ES-I3 (cell line): ENCODE data around the gene COL23A1.

Experiments
- H3K36me3 ChIP-seq: 2 replicates; pipeline ENCODE4 v1.6.1; 2013; ENCODE audit warnings: mild to moderate bottlenecking, low read length, control low read depth, moderate library complexity; ENCODE audit not compliant: insufficient read depth
- H3K4me1 ChIP-seq: 2 replicates; pipeline ENCODE4 v1.6.1; 2013; ENCODE audit warnings: mild to moderate bottlenecking, control low read depth, low read length; ENCODE audit not compliant: insufficient read depth
- H3K9ac ChIP-seq: 2 replicates; pipeline ENCODE4 v1.6.1; 2013; ENCODE audit warnings: low read depth, mild to moderate bottlenecking, low read length, moderate library complexity
- H3K9me3 ChIP-seq: 2 replicates; pipeline ENCODE4 v1.6.1; 2013; ENCODE audit warnings: mild to moderate bottlenecking, low read length, moderate library complexity; ENCODE audit not compliant: control insufficient read depth, insufficient read depth

The COL23A1 gene

GRCh38 chr5:178387061-178387855, 202.9 kb downstream of the COL23A1 start:
- Histone ChIP-seq H3K36me3 (no peaks in the 10 kb centered on the region), H3K9me3 (no peaks in the 10 kb centered on the region), H3K9ac (no peak overlapping the region), H3K4me1 (peaks cover 22% of the 10 kb centered on the region)

DNA sequence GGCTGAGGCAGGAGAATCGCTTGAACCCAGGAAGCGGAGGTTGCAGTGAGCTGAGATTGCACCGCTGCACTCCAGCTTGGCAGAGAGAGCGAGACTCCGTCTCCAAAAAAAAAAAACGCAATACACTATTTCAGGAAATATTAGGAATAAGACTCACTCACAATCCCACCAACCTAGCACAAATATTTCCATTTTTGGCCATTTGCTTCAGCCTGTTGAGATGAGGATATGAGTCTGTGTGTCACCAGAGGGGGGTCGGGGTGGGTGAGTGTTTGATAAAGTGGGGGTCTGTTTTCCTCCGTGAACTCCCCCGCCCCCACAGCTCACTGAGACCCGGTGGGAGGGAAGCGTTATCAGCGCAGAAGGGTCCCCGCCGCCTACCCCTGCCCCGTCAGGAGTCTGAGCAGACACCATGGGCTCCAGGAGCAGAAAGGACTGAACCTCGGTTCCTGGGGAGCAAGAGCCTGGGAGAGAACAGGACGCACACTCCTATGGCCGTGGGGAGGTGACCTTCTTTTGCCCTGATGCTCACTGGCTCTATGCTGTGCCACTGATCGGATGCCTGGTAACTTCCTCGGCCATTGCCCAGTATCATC, 203.8 kb downstream of the COL23A1 start:
- Histone ChIP-seq H3K9ac (no peak overlapping the region), H3K4me1 (peaks cover 22% of the 10 kb centered on the region), H3K9me3 (no peaks in the 10 kb centered on the region), H3K36me3 (no peaks in the 10 kb centered on the region)

- Histone ChIP-seq H3K9me3 (no peaks in the 10 kb centered on the region), H3K36me3 (no peaks in the 10 kb centered on the region), H3K9ac (no peak overlapping the region), H3K4me1 (peaks cover 22% of the 10 kb centered on the region)
Measured at GRCh38 chr5:178385496-178385890, 204.7 kb downstream of the COL23A1 start.

GRCh38 chr5:178384816-178385495, 205.2 kb downstream of the COL23A1 start:
- Histone ChIP-seq H3K4me1 (peaks cover 22% of the 10 kb centered on the region), H3K9ac (no peak overlapping the region), H3K9me3 (no peaks in the 10 kb centered on the region), H3K36me3 (no peaks in the 10 kb centered on the region)

- H3K4me1 ChIP-seq: peaks cover 22% of the 10 kb centered on the region
Measured at GRCh38 chr5:178383919-178384815, 206.0 kb downstream of the COL23A1 start.

GRCh38 chr5:178383301-178383918, 206.8 kb downstream of the COL23A1 start:
- Histone ChIP-seq H3K9me3 (no peaks in the 10 kb centered on the region), H3K4me1 (peaks cover 22% of the 10 kb centered on the region), H3K36me3 (no peaks in the 10 kb centered on the region), H3K9ac (no peak overlapping the region)

More at GRCh38 chr5:178383919-178384815, 206.0 kb downstream of the COL23A1 start:
- H3K36me3 ChIP-seq: no peaks in the 10 kb centered on the region
- no peak overlapping the region for H3K9ac ChIP-seq
- H3K9me3 ChIP-seq: no peaks in the 10 kb centered on the region

DNA sequence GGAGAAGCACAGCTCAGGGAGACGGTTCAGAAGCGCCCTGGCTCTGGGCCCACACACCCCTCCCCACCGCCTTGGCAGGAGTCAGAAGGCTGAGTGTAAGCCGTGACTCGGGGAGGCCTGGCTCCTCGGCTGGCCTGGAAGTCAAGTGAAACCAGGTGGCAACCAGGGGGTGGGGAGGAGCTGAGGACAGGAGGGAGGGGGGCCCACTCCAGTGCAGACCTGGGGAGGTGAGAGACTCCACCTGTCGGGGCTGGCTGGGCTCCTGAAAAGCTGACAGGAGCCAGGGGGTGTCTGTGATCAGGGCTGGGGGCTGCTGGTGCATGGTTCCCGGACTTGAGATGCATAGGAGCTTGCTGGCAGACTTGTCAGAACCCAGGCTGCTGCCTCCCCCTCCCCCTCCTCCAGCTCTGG, 207.4 kb downstream of the COL23A1 start:
- no peak overlapping the region for H3K9ac ChIP-seq
- H3K36me3 ChIP-seq: no peaks in the 10 kb centered on the region
- H3K4me1 ChIP-seq: peaks cover 17% of the 10 kb centered on the region
- no peaks in the 10 kb centered on the region for H3K9me3 ChIP-seq

DNA sequence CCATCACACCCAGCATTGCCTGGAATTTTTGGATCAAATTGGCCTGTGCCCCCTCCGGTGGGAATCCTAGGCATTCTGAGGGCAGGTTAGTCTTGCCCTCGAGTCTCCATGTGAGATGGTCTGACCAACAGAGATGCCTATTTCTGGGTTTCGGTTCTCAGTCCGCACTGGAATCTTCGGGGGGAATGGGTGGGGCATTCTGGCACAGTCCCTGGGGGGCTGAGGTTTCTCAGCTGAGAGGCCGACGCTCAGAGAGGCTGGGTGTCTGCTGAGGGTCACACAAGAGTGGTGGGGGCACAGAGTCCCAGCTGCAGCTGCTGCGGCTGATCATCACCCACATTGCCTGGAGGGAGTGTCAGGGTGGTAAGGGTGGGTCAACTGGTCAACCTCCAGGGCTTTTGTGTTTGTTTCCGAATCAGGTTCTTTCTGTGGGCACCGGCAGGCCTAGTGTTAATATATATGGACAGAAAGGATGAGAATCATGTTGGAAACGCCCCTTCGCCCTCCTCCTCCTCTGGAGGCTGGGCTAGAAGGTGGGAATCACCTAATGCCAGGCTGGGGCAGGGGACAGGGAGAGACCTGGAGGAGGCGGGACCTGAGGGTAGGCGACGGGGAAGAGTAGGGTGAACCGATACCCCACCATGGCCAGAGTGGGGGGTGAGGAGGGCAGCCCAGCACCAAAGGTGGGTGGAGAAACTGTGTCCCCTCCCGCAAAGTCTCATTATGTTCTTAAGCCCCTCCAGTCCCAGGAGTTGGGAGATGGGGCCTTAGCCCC, 208.1 kb downstream of the COL23A1 start:
- Histone ChIP-seq H3K9ac (no peak overlapping the region), H3K4me1 (peaks cover 17% of the 10 kb centered on the region), H3K9me3 (no peaks in the 10 kb centered on the region), H3K36me3 (no peaks in the 10 kb centered on the region)

DNA sequence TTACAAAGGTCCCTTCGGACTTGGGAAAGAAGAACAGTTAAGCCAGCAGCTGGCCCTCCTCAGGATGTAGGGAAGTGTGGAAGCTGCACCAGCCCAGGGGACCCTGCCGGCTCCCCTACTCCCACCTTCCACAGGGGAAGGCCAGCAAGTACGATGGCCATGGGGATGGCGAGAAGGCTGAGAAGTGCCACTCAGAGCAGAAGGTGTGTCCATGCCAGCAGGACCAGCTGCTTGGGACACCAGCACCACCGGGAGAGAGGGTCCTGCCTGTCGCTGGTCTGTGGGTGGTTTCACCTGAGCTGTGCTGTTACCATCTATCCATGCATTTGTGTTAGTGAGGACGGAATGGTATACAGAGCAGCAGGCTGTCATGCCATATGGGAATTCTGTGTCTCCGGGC, 209.0 kb downstream of the COL23A1 start:
- H3K9me3 ChIP-seq: no peaks in the 10 kb centered on the region
- H3K4me1 ChIP-seq: peaks cover 17% of the 10 kb centered on the region
- H3K9ac ChIP-seq: no peak overlapping the region
- H3K36me3 ChIP-seq: no peaks in the 10 kb centered on the region

GRCh38 chr5:178380541-178381074, 209.6 kb downstream of the COL23A1 start:
- Histone ChIP-seq H3K9me3 (no peaks in the 10 kb centered on the region), H3K4me1 (peaks cover 17% of the 10 kb centered on the region), H3K9ac (no peak overlapping the region), H3K36me3 (no peaks in the 10 kb centered on the region)

DNA sequence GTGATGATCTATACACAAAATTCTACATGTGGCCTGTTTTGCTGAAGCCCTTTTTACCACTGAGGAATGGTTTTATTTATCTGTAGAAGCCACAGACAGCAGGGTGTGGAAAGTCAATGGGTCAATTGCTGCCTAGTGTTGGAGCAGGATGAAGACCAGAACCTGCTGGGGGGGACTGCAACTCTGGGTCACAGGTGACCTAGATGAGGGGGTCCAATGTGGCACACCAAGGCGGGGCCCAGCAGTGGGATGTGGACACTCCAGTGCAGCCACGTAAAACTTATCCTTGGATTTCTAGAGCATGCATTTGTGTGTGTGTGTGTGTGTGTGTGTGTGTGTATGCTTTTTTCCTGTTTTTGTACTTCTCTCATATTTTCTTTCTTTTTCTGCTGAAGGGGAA, 210.1 kb downstream of the COL23A1 start:
- Histone ChIP-seq H3K9me3 (no peaks in the 10 kb centered on the region), H3K36me3 (no peaks in the 10 kb centered on the region), H3K4me1 (peaks cover 11% of the 10 kb centered on the region), H3K9ac (no peak overlapping the region)

DNA sequence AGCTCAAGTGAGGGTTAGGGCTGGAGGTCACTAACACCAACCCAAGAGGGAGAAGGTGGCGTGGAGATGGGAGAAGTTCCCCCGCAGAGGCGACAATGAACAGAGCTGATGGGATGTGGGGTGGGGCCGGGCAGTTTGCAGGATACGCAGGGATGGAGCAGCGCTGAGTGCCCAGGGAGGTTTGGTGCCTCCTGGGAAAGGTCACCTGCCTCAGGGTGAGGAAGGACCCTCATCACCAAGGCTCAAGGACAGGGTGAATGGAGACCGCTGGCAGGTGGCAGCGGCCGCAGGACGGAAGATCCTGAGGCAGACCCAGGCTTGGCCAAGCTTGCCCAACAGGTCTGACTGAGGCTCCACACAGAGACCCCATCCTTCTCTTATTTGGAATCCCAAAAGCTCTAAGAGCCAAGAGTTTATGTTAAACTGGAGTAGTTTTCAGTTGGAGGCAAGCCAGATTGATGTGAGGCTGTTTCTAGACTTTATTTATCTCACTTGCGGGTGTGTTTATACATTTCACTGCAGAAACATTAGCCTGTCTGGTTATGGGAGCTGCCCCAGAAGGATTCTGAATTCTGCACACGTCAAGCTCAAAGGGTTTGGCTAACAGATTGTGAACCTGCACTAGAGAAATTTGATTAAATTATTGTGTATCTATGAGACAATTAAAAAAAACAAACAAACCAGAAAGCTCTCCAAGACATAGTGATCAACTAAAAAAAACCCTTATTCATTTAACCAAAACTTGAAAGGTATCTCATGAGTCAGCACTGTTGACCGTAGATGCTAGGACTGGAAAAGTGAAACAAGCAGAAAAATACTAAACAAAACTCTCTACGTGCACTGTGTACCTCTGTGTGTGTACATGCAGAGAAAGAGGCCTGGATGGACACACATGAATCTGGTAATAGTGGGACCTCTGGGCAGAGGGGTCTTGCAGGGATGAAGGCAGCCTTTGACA, 211.4 kb downstream of the COL23A1 start:
- H3K9me3 ChIP-seq: no peaks in the 10 kb centered on the region
- H3K36me3 ChIP-seq: no peaks in the 10 kb centered on the region
- H3K9ac ChIP-seq: no peak overlapping the region
- peaks cover 7% of the 10 kb centered on the region; the same call in 1 of the 2 replicates for H3K4me1 ChIP-seq
